ENCODE results near the gene FRMD5.
A peak's percentile ranks its signal among the peaks of the same experiment; 100 is the strongest.
"Not testable (repeated sequence)": the region's sequence is repeated elsewhere in the genome, so short reads cannot be mapped to it uniquely, and the experiment has no call there.

The FRMD5 gene

GRCh38 chr15:43828061-43828657 is 366.9 kb downstream of the FRMD5 start:
- Histone ChIP-seq H3K4me3 (ENCODE audit: low read depth, low read length) (peak overlapping the region; percentile 86), H3K27me3 (ENCODE audit: insufficient read depth, low read depth, severe bottlenecking) (no peaks in the 10 kb centered on the region), H3K36me3 (peaks cover 51% of the 10 kb centered on the region), H3K9me3 (ENCODE audit: severe bottlenecking) (peaks cover 8% of the 10 kb centered on the region), H3K27ac (peak overlapping the region; percentile 94)
- TF ChIP-seq, protein P1, sequence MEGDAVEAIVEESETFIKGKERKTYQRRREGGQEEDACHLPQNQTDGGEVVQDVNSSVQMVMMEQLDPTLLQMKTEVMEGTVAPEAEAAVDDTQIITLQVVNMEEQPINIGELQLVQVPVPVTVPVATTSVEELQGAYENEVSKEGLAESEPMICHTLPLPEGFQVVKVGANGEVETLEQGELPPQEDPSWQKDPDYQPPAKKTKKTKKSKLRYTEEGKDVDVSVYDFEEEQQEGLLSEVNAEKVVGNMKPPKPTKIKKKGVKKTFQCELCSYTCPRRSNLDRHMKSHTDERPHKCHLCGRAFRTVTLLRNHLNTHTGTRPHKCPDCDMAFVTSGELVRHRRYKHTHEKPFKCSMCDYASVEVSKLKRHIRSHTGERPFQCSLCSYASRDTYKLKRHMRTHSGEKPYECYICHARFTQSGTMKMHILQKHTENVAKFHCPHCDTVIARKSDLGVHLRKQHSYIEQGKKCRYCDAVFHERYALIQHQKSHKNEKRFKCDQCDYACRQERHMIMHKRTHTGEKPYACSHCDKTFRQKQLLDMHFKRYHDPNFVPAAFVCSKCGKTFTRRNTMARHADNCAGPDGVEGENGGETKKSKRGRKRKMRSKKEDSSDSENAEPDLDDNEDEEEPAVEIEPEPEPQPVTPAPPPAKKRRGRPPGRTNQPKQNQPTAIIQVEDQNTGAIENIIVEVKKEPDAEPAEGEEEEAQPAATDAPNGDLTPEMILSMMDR (IDR thresholded peaks at IDR 0.05; ENCODE audit: low read depth, low read length) = no peak
- DNase-seq = no peak

- H3K4me3 ChIP-seq (ENCODE audit: low read depth, low read length) = peak within 1 kb of the TSS; percentile 86
Observed at GRCh38 chr15:43826508-43827341, 368.3 kb downstream of the FRMD5 start, which contains the start of gene WDR76. TSS of gene WDR76 (plus strand) at chr15:43827002. CDS start at chr15:43827033, 31 bp downstream.

GRCh38 chr15:43826029-43826507 is 369.0 kb downstream of the FRMD5 start:
- Histone ChIP-seq H3K36me3 (peaks cover 43% of the 10 kb centered on the region), H3K9me3 (ENCODE audit: severe bottlenecking) (peaks cover 8% of the 10 kb centered on the region), H3K4me3 (ENCODE audit: low read depth, low read length) (peak overlapping the region; percentile 86), H3K27ac (peak overlapping the region; percentile 94), H3K27me3 (ENCODE audit: insufficient read depth, low read depth, severe bottlenecking) (no peaks in the 10 kb centered on the region)
- no peak for DNase-seq
- TF ChIP-seq, protein P1 (IDR thresholded peaks at IDR 0.05; ENCODE audit: low read depth, low read length) = no peak

More at GRCh38 chr15:43826508-43827341, 368.3 kb downstream of the FRMD5 start, which contains the start of gene WDR76:
- TF ChIP-seq, protein P1 (IDR thresholded peaks at IDR 0.05; ENCODE audit: low read depth, low read length) = no peak
- Histone ChIP-seq H3K27me3 (ENCODE audit: insufficient read depth, low read depth, severe bottlenecking) (no peaks in the 10 kb centered on the region), H3K36me3 (peaks cover 49% of the 10 kb centered on the region), H3K9me3 (ENCODE audit: severe bottlenecking) (peaks cover 8% of the 10 kb centered on the region), H3K27ac (peak within 1 kb of the TSS; percentile 94)
- DNase-seq = peak; percentile 92

- Histone ChIP-seq H3K36me3 (peaks cover 40% of the 10 kb centered on the region), H3K27ac (peak overlapping the region; percentile 78; the same call in 1 of the 2 replicates)
- H3K4me3 ChIP-seq (ENCODE audit: low read depth, low read length); H3K27me3 ChIP-seq (ENCODE audit: insufficient read depth, low read depth, severe bottlenecking); H3K9me3 ChIP-seq (ENCODE audit: severe bottlenecking); DNase-seq: not testable (repeated sequence)
Observed at GRCh38 chr15:43825305-43825704, 369.8 kb downstream of the FRMD5 start.

DNA sequence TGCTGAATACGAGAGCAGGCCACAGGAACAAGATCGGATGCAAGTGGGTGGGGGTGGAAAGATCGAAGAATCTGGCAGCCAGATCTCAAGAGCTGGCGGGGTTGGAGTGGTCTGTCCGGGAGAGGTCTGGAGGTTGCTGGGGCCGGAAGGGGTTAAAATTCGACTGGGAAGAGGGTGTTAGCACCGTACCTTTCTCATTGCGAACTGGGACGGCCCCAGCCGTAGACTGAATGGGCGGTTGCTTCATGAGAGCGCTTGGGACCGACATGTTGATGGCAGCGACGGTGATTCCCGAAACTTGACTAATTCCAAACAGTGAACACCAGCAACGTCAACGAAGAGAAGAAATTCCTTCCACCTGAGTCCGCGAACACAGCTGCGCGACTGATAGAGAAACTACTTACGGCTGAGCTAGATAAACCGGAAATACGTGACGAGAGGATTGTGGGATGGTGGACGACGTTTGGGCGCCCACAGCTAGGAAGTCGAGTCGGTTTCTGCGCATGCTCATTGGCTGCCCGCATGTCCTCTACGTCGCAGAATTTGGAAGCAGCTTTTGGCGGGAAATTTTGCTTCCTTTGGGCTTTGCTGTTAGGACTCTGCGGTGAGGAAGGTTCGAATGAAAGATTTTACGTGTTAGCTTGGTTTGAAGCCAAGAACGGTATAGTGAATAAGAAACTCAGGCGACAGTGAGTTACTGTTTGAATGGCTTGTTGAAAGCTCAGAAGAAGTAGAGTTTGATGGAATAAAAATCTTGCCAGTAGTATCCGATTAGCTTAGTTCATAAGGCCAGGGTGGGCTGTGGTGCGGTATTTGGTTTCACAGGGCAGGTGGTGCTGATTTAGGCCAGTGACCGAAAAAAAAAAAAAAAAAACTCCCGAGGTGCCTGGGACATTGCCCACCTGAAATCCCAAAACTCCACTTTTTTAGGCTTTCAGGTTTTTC is 370.5 kb downstream of the FRMD5 start, which contains the start of gene MFAP1:
MFAP1 (minus strand) TSS at position 389 of the 945 bp plus-strand sequence; CDS start at position 268, 121 bp downstream.
- TF ChIP-seq, protein P1 (IDR thresholded peaks at IDR 0.05; ENCODE audit: low read depth, low read length) = no peak
- DNase-seq = peak; percentile 95
- H3K9me3 ChIP-seq (ENCODE audit: severe bottlenecking) = peaks cover 8% of the 10 kb centered on the region
- peak within 1 kb of the TSS; percentile 99 for H3K4me3 ChIP-seq (ENCODE audit: low read depth, low read length)
- H3K27me3 ChIP-seq (ENCODE audit: insufficient read depth, low read depth, severe bottlenecking) = no peaks in the 10 kb centered on the region
- peaks cover 36% of the 10 kb centered on the region for H3K36me3 ChIP-seq
- H3K27ac ChIP-seq = peak within 1 kb of the TSS; percentile 78
